Fibroblast of lung (primary cell): ENCODE results near the gene DESI1. TPM values are rescaled to one million over a fixed set of nuclear protein-coding genes. Genes with fewer than 3 reads are reported as not detected.

Experiments
- DNase-seq, 2 donors: peaks; one replicate each; pipeline versions ENCODE4 v3.0.0 to v3.0.0-alpha.2; 2010; ENCODE audit warnings: low read depth in 2 of 2
- H2AFZ ChIP-seq: 2 replicates; pipeline ENCODE4 v1.5.1; 2012; ENCODE audit warnings: low read length, control low read depth, inconsistent platforms
- H3K27ac ChIP-seq: 2 replicates; pipeline ENCODE4 v1.5.1; 2011; ENCODE audit warnings: low read length, control low read depth; ENCODE audit not compliant: insufficient read depth
- H3K27me3 ChIP-seq: 2 replicates; pipeline ENCODE4 v1.5.1; 2011; ENCODE audit warnings: mild to moderate bottlenecking, low read length; ENCODE audit not compliant: control insufficient read depth, insufficient read depth
- H3K36me3 ChIP-seq: 2 replicates; pipeline ENCODE4 v1.5.1; 2011; ENCODE audit warnings: low read length; ENCODE audit not compliant: control insufficient read depth, insufficient read depth
- H3K4me1 ChIP-seq: 2 replicates; pipeline ENCODE4 v1.5.1; 2011; ENCODE audit warnings: low read length; ENCODE audit not compliant: control insufficient read depth, insufficient read depth; ENCODE audit errors: extremely low read depth
- H3K4me2 ChIP-seq: 2 replicates; pipeline ENCODE4 v1.5.1; 2011; ENCODE audit warnings: low read length, control low read depth; ENCODE audit not compliant: insufficient read depth; ENCODE audit errors: extremely low read depth
- H3K4me3 ChIP-seq, 4 experiments: fragments of 200-600 bp in 1 of 4; sonication (generic) in 1 of 4; replicated peaks in 1 of 4; 2 replicates each; pipeline ENCODE4 v1.5.1; 2011 to 2016; ENCODE audit warnings: low read length in 4 of 4, low read depth in 3 of 4, mild to moderate bottlenecking in 3 of 4, control low read depth in 2 of 4, inconsistent platforms in 1 of 4, mixed read lengths in 1 of 4; ENCODE audit not compliant: insufficient read depth in 1 of 4; ENCODE audit errors: control extremely low read depth in 1 of 4
- H3K79me2 ChIP-seq: 2 replicates; pipeline ENCODE4 v1.5.1; 2012; ENCODE audit warnings: mild to moderate bottlenecking, low read length, inconsistent platforms; ENCODE audit not compliant: control insufficient read depth, insufficient read depth
- H3K9ac ChIP-seq: 2 replicates; pipeline ENCODE4 v1.5.1; 2011; ENCODE audit warnings: mild to moderate bottlenecking, low read length, control low read depth; ENCODE audit not compliant: insufficient read depth
- H3K9me3 ChIP-seq: 2 replicates; pipeline ENCODE4 v1.5.1; 2012; ENCODE audit warnings: low read depth, low read length; ENCODE audit not compliant: control insufficient read depth, insufficient read depth
- H4K20me1 ChIP-seq: 2 replicates; pipeline ENCODE4 v1.5.1; 2011; ENCODE audit warnings: low read length; ENCODE audit not compliant: control insufficient read depth, insufficient read depth; ENCODE audit errors: extremely low read depth
- CTCF ChIP-seq, 2 donors: IDR thresholded peaks in 1 of 2; conservative IDR thresholded peaks in 1 of 2; 1 replicate in 1 of 2; 2 replicates in 1 of 2; pipeline ENCODE4 v1.5.1; 2011 to 2012; ENCODE audit warnings: low read length in 2 of 2, control low read depth in 1 of 2, inconsistent platforms in 1 of 2, low read depth in 1 of 2, mild to moderate bottlenecking in 1 of 2
- EZH2 ChIP-seq: IDR thresholded peaks from 2 replicates; pipeline ENCODE4 v1.5.1; 2012; ENCODE audit warnings: low read length, control low read depth, mild to moderate bottlenecking; ENCODE audit errors: missing control alignments
- polyA plus RNA-seq, 2 donors: library from polyadenylated mRNA; depleted of rRNA in 1 of 2; stranded (reverse) in 1 of 2; unstranded in 1 of 2; fragments of >200 nt; gene quantifications; 2 replicates each; pipeline ENCODE4 v1.2.1, GENCODE V29; 2011 to 2012; ENCODE audit warnings: missing spikeins in 1 of 2
- total RNA-seq: library from RNA; depleted of rRNA; stranded (reverse); fragments of >200 nt; gene quantifications from 2 replicates; pipeline ENCODE4 v1.2.1, GENCODE V29; 2014

Gene DESI1
- total and polyA plus RNA-seq, 2 donors (not counting 1 experiment from before 2014, with no cell fraction given) = 11.9 to 22.4 TPM

- Histone ChIP-seq H3K27me3 (no peaks in the 10 kb centered on the region), H2AFZ (no peak overlapping the region), H3K4me2 (peak overlapping the region; percentile 85), H3K4me1 (peaks cover 20% of the 10 kb centered on the region), H3K4me3 (no peak overlapping the region), H3K36me3 (no peaks in the 10 kb centered on the region), H3K9ac (no peak overlapping the region), H3K27ac (no peak overlapping the region), H4K20me1 (no peaks in the 10 kb centered on the region), H3K9me3 (no peaks in the 10 kb centered on the region), H3K79me2 (no peaks in the 10 kb centered on the region)
- DNase-seq = no peak
- TF ChIP-seq EZH2 (no peak), CTCF (conservative IDR thresholded peaks at IDR 0.05 in 1 of 2, IDR thresholded peaks at IDR 0.05 in 1 of 2; ENCODE audit: low read depth in 1 of 2, low read length in 2 of 2) (no peak)
Observed at GRCh38 chr22:41556561-41556960, 64.3 kb downstream of the DESI1 start.

- DNase-seq = peak in 1 of 2 donors; percentile 35
- no peak overlapping the region for H3K4me2 ChIP-seq
- H3K79me2 ChIP-seq = no peaks in the 10 kb centered on the region
- no peaks in the 10 kb centered on the region for H3K36me3 ChIP-seq
- no peak overlapping the region for H2AFZ ChIP-seq
- no peaks in the 10 kb centered on the region for H4K20me1 ChIP-seq
- no peak for TF ChIP-seq CTCF (conservative IDR thresholded peaks at IDR 0.05 in 1 of 2, IDR thresholded peaks at IDR 0.05 in 1 of 2; ENCODE audit: low read depth in 1 of 2, low read length in 2 of 2)
- H3K9ac ChIP-seq = no peak overlapping the region
- H3K27me3 ChIP-seq = no peaks in the 10 kb centered on the region
- no peaks in the 10 kb centered on the region for H3K9me3 ChIP-seq
- no peak overlapping the region for H3K27ac ChIP-seq
- H3K4me3 ChIP-seq = no peak overlapping the region
- peaks cover 20% of the 10 kb centered on the region for H3K4me1 ChIP-seq
Observed at GRCh38 chr22:41555325-41555982, 65.4 kb downstream of the DESI1 start.

- no peak overlapping the region for H3K4me3 ChIP-seq
- H4K20me1 ChIP-seq = no peaks in the 10 kb centered on the region
- no peak overlapping the region for H3K27ac ChIP-seq
- no peak overlapping the region for H3K9ac ChIP-seq
- no peaks in the 10 kb centered on the region for H3K36me3 ChIP-seq
- no peak overlapping the region for H2AFZ ChIP-seq
- peaks cover 13% of the 10 kb centered on the region for H3K4me1 ChIP-seq
- DNase-seq = no peak
- no peaks in the 10 kb centered on the region for H3K27me3 ChIP-seq
- no peaks in the 10 kb centered on the region for H3K9me3 ChIP-seq
- no peaks in the 10 kb centered on the region for H3K79me2 ChIP-seq
- TF ChIP-seq EZH2 = no peak
- no peak for TF ChIP-seq CTCF (conservative IDR thresholded peaks at IDR 0.05 in 1 of 2, IDR thresholded peaks at IDR 0.05 in 1 of 2; ENCODE audit: low read depth in 1 of 2, low read length in 2 of 2)
- no peak overlapping the region for H3K4me2 ChIP-seq
Observed at GRCh38 chr22:41551877-41552582, 68.8 kb downstream of the DESI1 start.
